Stimulated activated naive CD8-positive, alpha-beta T cell treated with anti-CD3 and anti-CD28 coated beads, Interleukin-15, amount 100 ng/mL, for 72 hours (primary cell): Measurements from ENCODE around the gene TMEM144.
"Not testable (repeated sequence)": the region's sequence is repeated elsewhere in the genome, so short reads cannot be mapped to it uniquely, and the experiment has no call there.

Experiments used
- ATAC-seq: fragments of 150-1000 bp; cut with Tn5 transposase; 2 replicates; pipeline ENCODE4 v1.10.0; 2021; ENCODE audit warnings: mild to moderate bottlenecking, moderate library complexity
- DNase-seq, 2 donors: peaks; one replicate each; pipeline ENCODE4 v3.0.0; 2021 to 2022
- H3K27ac Mint-ChIP-seq, 2 donors: one replicate each; pipeline ENCODE4 v1.8.0; 2022; ENCODE audit warnings: mild to moderate bottlenecking in 2 of 2, mixed read lengths in 2 of 2, moderate library complexity in 2 of 2
- H3K27me3 Mint-ChIP-seq: one replicate; pipeline ENCODE4 v1.8.0; 2022; ENCODE audit warnings: mixed read lengths
- H3K4me1 Mint-ChIP-seq: one replicate; pipeline ENCODE4 v1.8.0; 2022; ENCODE audit warnings: mild to moderate bottlenecking, mixed read lengths
- H3K4me3 Mint-ChIP-seq, 2 donors: one replicate each; pipeline ENCODE4 v1.8.0; 2022; ENCODE audit warnings: mild to moderate bottlenecking in 2 of 2, mixed read lengths in 2 of 2, moderate library complexity in 1 of 2
- H3K9me3 Mint-ChIP-seq, 2 donors: one replicate each; pipeline ENCODE4 v1.8.0; 2022; ENCODE audit warnings: mixed read lengths in 2 of 2

Gene TMEM144

DNA sequence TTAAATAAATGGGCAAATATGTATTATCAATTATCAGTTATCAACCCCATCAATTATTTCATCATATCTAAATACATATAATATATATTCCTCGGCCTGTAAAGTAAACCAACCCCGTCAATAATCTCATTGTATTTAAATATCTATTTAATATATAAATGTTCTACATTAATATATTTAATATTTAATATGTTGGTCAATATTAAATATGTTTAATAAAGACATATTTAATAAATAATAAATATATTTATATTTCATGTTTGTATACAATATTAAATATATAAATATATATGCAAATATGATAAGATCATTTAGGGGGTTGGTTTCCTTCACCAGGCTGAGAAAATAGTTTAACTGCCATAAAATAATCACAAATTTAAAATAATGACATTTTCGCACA lies 6.4 kb upstream of the TMEM144 start:
- Mint-ChIP-seq H3K27me3 (no peaks in the 10 kb centered on the region), H3K27ac (no peak overlapping the region), H3K9me3 (no peaks in the 10 kb centered on the region), H3K4me3 (no peak overlapping the region), H3K4me1 (no peaks in the 10 kb centered on the region)
- DNase-seq (no peak), ATAC-seq (no peak)

DNA sequence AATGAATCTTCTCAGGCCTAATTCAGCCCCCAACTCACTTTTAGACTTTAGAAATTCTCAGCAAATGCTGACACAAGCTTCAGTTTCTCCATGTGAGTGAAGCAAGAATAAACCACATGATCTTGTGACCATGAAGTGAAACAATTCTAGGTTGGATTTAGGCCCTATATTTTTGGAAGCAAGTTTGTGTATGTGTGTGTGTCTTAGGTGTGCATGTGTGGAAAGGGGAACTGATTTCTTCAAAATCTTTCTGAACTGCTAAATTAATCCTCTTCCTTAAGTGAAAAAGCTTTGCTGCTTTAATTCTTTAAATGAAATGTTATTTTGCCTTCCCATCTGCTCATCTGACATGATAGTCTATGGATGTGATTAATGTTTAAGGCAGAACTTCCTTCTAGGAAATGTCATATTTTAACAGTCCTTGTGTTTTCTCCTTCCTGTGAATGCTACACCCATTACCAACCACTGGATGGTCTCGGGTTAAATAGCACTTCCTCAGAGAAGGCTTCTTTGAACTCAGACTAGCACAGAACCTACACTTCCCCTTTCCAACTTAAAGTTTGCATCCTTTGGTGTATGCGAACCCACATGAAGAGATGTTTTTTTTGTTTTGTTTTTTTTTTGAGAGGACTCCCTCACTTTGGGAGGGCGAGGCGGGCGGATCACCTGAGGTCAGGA lies 1.2 kb upstream of the TMEM144 start:
- Mint-ChIP-seq H3K27ac (no peak overlapping the region), H3K4me3 (no peak overlapping the region), H3K4me1 (peaks cover 23% of the 10 kb centered on the region), H3K9me3 (no peaks in the 10 kb centered on the region), H3K27me3 (peaks cover 32% of the 10 kb centered on the region)
- no peak for ATAC-seq
- DNase-seq = no peak

GRCh38 chr4:158211222-158211621 lies 936 bp downstream of the TMEM144 start:
- peaks cover 23% of the 10 kb centered on the region for H3K4me1 Mint-ChIP-seq
- peak overlapping the region; percentile 49 to 51 for H3K4me3 Mint-ChIP-seq
- ATAC-seq (no peak), DNase-seq (no peak)
- peaks cover 43% of the 10 kb centered on the region for H3K27me3 Mint-ChIP-seq
- no peaks in the 10 kb centered on the region for H3K9me3 Mint-ChIP-seq
- H3K27ac Mint-ChIP-seq = no peak overlapping the region

- Mint-ChIP-seq H3K4me1 (peaks cover 23% of the 10 kb centered on the region), H3K4me3 (no peak overlapping the region), H3K9me3 (no peaks in the 10 kb centered on the region), H3K27me3 (peaks cover 49% of the 10 kb centered on the region), H3K27ac (no peak overlapping the region)
- DNase-seq (no peak), ATAC-seq (no peak)
Observed at GRCh38 chr4:158213466-158213865, 3.2 kb downstream of the TMEM144 start.

GRCh38 chr4:158214856-158215255 lies 4.6 kb downstream of the TMEM144 start:
- H3K9me3 Mint-ChIP-seq = no peaks in the 10 kb centered on the region
- H3K27ac Mint-ChIP-seq = no peak overlapping the region
- H3K4me1 Mint-ChIP-seq = peaks cover 14% of the 10 kb centered on the region
- no peak for DNase-seq
- no peak overlapping the region for H3K4me3 Mint-ChIP-seq
- no peak for ATAC-seq
- H3K27me3 Mint-ChIP-seq = peaks cover 47% of the 10 kb centered on the region

GRCh38 chr4:158217763-158218162 lies 7.5 kb downstream of the TMEM144 start:
- peaks cover 29% of the 10 kb centered on the region for H3K27me3 Mint-ChIP-seq

GRCh38 chr4:158219623-158220022 lies 9.3 kb downstream of the TMEM144 start:
- DNase-seq (no peak), ATAC-seq (no peak)
- H3K4me1 Mint-ChIP-seq = no peaks in the 10 kb centered on the region
- no peak overlapping the region for H3K4me3 Mint-ChIP-seq
- no peaks in the 10 kb centered on the region for H3K9me3 Mint-ChIP-seq
- H3K27me3 Mint-ChIP-seq = peaks cover 12% of the 10 kb centered on the region
- no peak overlapping the region for H3K27ac Mint-ChIP-seq

More at GRCh38 chr4:158217763-158218162, 7.5 kb downstream of the TMEM144 start:
- ATAC-seq = no peak
- no peak for DNase-seq
- no peak overlapping the region for H3K4me3 Mint-ChIP-seq
- H3K9me3 Mint-ChIP-seq = no peaks in the 10 kb centered on the region
- no peaks in the 10 kb centered on the region for H3K4me1 Mint-ChIP-seq
- no peak overlapping the region for H3K27ac Mint-ChIP-seq

GRCh38 chr4:158224318-158224717 lies 14.0 kb downstream of the TMEM144 start:
- DNase-seq, ATAC-seq: not testable (repeated sequence)

GRCh38 chr4:158224999-158225398 lies 14.7 kb downstream of the TMEM144 start:
- ATAC-seq, H3K27me3 Mint-ChIP-seq: not testable (repeated sequence)

More at GRCh38 chr4:158224318-158224717, 14.0 kb downstream of the TMEM144 start:
- not testable (repeated sequence) for H3K4me1 Mint-ChIP-seq, H3K9me3 Mint-ChIP-seq, H3K4me3 Mint-ChIP-seq, H3K27me3 Mint-ChIP-seq, H3K27ac Mint-ChIP-seq

DNA sequence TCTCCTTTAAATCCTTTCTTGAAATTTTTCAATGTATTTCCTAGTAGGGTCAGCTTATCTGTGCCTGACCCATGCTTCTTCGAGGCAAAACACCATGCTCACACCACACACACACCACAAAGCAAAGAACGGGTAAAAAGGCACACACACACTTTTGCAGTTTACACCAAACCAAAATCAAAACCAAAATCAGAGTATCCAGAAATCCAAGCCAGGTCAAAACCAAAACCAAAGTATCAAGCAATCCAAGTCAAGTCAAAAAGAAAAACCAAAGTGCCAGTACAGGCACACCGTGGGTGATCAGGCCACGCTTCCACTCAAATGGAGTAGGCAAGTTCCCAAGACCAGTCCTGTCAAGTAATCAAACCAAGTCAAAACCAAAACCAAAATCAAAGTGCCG lies 17.6 kb downstream of the TMEM144 start:
- not testable (repeated sequence) for H3K27me3 Mint-ChIP-seq, H3K9me3 Mint-ChIP-seq, H3K4me1 Mint-ChIP-seq, ATAC-seq, H3K27ac Mint-ChIP-seq, H3K4me3 Mint-ChIP-seq, DNase-seq

More at GRCh38 chr4:158224999-158225398, 14.7 kb downstream of the TMEM144 start:
- not testable (repeated sequence) for H3K4me3 Mint-ChIP-seq, H3K27ac Mint-ChIP-seq, DNase-seq, H3K9me3 Mint-ChIP-seq, H3K4me1 Mint-ChIP-seq

DNA sequence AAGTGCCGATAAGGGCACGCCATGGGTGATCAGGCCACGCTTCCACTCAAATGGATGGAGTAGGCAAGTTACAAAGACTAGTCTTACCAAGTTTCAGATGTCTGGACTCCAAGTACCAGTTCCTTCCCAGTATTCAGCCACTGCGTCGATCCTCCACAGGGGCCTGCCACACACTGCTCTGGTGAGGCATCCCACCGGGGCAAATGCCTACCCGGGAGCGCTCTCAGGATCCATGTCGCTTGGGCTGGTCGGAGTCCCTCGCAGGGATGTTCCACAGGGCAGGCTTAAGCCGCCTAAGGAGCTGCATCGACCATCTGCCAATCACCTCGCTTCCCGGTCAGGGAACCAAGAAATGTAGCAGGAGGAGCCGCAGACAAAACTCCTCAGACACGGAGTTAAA lies 18.1 kb downstream of the TMEM144 start:
- ATAC-seq, H3K9me3 Mint-ChIP-seq, H3K4me1 Mint-ChIP-seq, H3K4me3 Mint-ChIP-seq, DNase-seq, H3K27me3 Mint-ChIP-seq, H3K27ac Mint-ChIP-seq: not testable (repeated sequence)

DNA sequence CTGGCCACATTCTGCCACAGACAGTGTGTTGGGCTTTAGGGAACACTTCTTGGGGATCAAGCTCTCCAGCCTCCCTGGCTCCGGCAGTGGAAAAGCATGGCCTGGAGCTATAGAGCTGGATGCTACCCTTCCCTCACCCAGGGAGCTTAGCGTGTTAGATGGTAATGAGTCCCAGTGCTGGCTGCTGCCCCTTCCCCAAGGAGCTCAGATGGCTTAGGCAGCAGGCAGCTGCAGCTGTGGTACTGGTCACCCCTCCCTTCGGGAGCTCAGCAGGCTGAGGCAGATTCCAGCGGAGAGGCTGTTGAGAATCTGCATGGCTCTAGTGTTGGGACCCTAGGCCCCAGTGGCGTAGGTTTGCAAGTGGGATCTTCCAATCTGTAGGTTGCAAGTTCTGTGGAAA lies 19.5 kb downstream of the TMEM144 start:
- Mint-ChIP-seq H3K27me3 (peaks cover 6% of the 10 kb centered on the region), H3K4me1 (no peaks in the 10 kb centered on the region), H3K4me3 (no peak overlapping the region), H3K9me3 (no peaks in the 10 kb centered on the region), H3K27ac (no peak overlapping the region)
- DNase-seq (no peak), ATAC-seq (peak; percentile 18)

GRCh38 chr4:158234671-158235070 lies 24.4 kb downstream of the TMEM144 start:
- H3K27ac Mint-ChIP-seq = no peak overlapping the region
- no peak for ATAC-seq
- H3K27me3 Mint-ChIP-seq = no peaks in the 10 kb centered on the region
- DNase-seq = no peak
- no peaks in the 10 kb centered on the region for H3K4me1 Mint-ChIP-seq
- H3K9me3 Mint-ChIP-seq = no peaks in the 10 kb centered on the region
- H3K4me3 Mint-ChIP-seq = no peak overlapping the region

- no peaks in the 10 kb centered on the region for H3K4me1 Mint-ChIP-seq
- H3K27me3 Mint-ChIP-seq = no peaks in the 10 kb centered on the region
- no peak overlapping the region for H3K27ac Mint-ChIP-seq
- no peak overlapping the region for H3K4me3 Mint-ChIP-seq
- no peak for ATAC-seq
- no peak for DNase-seq
- no peaks in the 10 kb centered on the region for H3K9me3 Mint-ChIP-seq
Observed at GRCh38 chr4:158236304-158237030, 26.2 kb downstream of the TMEM144 start.

GRCh38 chr4:158238575-158238974 lies 28.3 kb downstream of the TMEM144 start:
- no peak for ATAC-seq
- H3K27ac Mint-ChIP-seq = no peak overlapping the region
- H3K9me3 Mint-ChIP-seq = no peaks in the 10 kb centered on the region
- no peak for DNase-seq
- no peaks in the 10 kb centered on the region for H3K4me1 Mint-ChIP-seq
- no peaks in the 10 kb centered on the region for H3K27me3 Mint-ChIP-seq
- no peak overlapping the region for H3K4me3 Mint-ChIP-seq

DNA sequence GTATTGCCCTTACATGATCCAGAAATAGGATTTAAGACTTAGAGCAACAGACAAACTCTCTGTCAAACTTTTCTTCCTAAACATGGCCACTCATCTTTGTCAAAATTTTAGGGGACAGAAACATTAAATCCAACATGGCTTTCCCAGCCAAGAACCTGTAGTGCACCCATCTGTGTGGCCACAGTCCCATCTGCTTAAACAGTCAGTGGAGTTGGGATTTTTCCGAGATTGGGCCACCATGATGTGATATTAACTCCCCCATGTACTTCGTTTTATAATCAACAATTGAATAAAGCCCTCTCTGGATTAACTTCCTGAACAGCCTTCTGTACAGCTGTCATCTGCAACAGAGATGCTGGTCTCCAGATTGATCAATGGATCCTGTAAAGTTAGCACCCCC lies 28.9 kb downstream of the TMEM144 start:
- Mint-ChIP-seq H3K4me1 (no peaks in the 10 kb centered on the region), H3K9me3 (no peaks in the 10 kb centered on the region), H3K27me3 (no peaks in the 10 kb centered on the region), H3K27ac (no peak overlapping the region), H3K4me3 (no peak overlapping the region)
- DNase-seq (no peak), ATAC-seq (no peak)
